Retina (tissue), 1 donor: ENCODE measurements around the gene SH2D4B.

Experiments used
- DNase-seq: peaks from one replicate; pipeline ENCODE4 v3.0.0-alpha.2; 2016

SH2D4B gene

DNA sequence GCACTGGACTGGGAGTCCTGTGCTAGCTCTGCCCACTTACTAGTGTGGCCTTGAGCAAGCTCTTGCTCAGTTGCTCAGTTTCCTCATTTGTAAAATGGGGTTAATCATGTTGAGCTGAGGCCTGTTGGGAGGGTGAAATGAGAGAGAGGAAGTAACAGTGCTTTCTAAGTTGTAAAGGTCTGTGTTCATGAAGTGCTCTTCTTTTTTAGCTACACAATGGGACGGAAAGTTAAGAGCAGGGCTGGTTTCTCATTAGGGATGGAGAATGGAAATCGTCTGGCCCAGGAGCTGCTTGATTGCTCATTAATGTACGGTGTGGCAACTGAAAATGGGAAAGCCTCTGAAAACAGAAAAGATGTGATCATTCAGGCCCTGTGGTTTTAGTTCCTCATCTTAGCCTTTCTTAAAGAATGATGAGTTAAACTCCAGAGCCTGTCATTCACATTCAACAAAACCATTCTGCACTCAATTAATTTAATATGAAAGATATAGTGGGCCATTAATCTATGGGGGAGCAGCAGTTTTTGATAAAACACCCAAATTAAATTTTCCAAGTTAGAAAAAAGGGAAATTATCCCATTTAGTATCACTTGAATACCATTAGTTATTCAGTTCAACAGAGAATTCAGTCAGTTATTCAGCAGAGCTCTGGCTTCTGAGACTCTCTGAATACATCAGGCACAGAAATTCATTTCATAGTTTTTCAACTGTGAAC, 60.5 kb downstream of the SH2D4B start:
- no peak for DNase-seq

DNA sequence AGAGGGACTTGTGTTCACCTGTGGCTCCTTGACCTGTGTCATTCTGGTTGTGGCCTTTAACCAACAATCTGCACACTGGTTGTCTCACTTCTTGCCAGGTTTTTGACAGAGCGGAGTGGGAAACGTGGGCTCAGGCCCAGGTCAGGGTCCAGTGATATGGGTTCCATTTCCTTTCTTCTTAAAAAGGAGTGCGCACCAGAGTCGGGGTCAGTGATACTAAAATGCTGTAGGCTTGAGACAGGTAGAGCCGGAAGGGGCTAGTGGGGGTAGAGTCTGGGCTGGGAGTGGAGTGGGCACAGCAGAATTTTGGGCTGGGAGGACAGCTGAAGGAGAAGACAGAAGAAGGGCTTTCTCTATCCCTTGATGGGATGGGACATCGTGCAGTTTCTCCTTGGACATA, 61.2 kb downstream of the SH2D4B start:
- no peak for DNase-seq

DNA sequence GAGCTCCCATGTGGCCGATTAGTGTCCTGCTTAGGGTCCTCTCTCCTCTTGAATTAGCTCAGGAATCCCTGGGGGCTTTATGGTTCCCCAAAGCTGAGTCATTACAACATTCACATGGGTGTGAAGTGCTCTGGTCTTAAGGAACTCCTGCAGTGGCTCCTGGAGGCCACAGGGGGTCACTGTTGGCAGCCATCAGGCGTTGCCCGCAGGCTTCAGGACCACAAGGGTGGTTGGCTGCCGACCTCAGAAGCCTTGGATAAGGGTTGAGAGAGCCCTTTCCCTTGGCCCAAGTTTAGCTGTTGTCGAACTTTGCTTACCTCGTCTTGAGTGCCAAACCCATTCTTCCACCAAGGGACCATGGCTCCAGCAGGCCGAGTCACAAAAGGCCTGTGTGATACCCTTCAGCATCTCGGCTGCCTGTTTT, 61.7 kb downstream of the SH2D4B start:
- peak; percentile 64 for DNase-seq

DNA sequence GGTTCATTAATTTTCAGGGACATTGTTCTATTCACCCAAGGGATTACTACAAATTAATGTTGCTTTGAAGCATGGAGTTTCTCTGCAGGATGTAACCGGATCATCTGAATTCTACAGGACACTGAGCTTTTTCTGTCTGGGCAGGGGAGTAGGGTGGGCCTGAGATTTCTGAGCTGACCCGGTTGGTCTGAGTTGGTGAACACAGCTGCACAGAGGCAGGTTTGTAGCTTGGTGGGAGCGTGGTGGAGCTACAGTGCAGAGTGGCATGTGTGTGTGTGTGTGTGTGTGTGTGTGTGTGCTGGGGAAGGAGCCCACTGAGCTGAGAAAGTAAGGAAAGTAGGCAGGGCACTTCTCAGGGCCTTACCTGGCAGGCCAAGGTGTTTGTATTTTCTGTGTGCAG, 62.6 kb downstream of the SH2D4B start:
- DNase-seq = no peak

- DNase-seq = no peak
Observed at GRCh38 chr10:80602881-80603280, 65.2 kb downstream of the SH2D4B start.

DNA sequence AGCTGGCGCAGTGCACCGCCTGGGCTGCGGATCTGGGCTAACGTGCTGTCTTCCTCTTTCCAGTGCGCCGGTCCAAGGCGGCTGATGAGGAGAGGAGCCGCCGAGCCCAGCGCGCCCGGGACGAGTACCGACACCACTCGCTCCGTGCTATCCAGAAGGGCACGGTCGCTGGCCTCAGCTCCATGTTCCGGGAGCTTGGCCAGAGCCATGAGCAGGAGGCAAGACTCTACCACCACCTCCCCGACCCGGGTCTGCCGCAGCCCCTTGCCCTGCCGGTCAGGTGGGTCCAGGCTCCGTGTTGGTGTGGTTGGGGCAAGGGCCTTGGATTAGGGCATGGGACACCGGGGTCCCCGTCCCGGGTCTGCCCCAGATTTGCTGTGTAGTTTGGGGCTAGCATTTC, 65.8 kb downstream of the SH2D4B start:
- DNase-seq = no peak

GRCh38 chr10:80608706-80609105, 71.0 kb downstream of the SH2D4B start:
- no peak for DNase-seq

DNA sequence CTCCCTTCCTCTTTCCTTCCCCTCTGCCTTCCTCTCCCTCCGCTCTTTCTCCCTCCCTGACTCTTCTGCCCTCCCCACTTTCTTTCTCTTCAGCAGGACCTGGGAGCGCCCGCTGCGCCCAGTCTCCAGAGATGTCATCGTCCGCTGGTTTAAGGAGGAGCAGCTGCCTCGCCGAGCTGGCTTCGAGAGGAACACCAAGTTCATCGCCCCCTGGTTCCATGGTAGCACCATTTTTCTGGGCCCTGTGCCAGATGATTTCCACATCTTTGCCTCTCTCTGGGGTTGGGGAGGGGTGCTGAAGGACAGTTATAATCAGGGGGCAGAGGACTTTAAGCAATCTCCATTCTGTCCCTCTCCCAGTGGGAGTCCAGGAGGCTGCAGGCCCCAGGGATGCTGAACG, 71.6 kb downstream of the SH2D4B start:
- DNase-seq = no peak

- no peak for DNase-seq
Observed at GRCh38 chr10:80611481-80612185, 73.9 kb downstream of the SH2D4B start.

DNA sequence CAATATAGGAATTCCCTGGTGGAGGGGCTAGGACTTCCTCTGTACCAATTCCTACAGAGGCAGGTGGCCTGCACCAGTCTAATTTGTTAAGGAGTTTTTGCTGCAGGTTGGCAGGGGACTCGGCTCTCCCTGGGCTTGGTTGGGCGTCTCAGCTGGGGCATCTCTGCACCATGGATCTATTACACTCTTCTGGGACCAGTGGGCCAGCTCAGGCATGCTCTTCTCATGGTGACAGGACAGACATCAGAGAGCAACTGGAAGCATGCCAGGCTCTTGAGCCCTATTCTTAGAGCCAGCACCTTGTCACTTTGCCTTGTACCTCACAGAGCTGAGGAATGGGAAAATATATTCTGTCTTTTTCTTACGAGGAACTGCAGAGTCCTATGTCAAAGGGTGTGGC, 74.6 kb downstream of the SH2D4B start:
- no peak for DNase-seq

GRCh38 chr10:80613466-80614170, 75.9 kb downstream of the SH2D4B start:
- no peak for DNase-seq

GRCh38 chr10:80614576-80615416, 77.1 kb downstream of the SH2D4B start:
- no peak for DNase-seq

DNA sequence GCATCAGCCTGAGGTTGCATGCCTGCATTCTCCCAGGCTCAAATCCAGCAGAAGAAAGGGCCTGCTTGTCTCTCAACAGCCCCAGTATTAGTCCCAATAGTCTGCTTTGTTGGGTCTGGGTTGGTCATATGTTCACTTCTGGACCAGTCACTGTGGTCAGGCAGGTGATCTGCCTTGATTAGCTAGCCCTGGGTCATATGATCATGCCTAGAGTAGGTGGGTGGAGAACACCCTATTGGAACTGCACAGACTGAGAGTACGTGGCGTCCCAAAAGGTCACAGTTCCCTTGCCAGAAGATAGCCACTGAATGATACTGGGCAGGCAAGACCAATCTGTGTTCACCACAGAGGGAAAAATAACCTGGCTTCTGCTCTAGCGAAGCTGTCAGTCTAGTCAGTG, 80.1 kb downstream of the SH2D4B start:
- DNase-seq = no peak

DNA sequence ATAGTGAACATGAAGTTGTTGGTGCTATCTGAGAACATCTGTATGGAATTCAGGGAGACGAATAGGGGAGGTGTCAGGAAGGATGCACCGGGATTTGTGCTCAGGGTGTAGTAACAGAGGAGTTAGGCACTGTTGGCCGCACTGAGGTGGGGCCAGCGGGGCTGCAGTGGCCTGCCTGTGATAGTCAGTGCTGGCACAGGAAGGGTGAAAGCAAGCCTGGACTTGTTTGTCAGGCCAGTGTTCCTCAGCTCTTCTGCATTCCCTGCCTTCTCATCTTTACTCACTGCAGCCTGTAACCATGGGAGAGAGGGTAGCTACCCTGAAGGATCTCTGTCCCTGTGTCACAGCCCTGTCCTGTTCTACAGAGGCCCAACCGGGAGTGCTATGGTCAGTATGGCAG, 81.3 kb downstream of the SH2D4B start:
- no peak for DNase-seq

- no peak for DNase-seq
Observed at GRCh38 chr10:80622153-80622552, 84.5 kb downstream of the SH2D4B start.

DNA sequence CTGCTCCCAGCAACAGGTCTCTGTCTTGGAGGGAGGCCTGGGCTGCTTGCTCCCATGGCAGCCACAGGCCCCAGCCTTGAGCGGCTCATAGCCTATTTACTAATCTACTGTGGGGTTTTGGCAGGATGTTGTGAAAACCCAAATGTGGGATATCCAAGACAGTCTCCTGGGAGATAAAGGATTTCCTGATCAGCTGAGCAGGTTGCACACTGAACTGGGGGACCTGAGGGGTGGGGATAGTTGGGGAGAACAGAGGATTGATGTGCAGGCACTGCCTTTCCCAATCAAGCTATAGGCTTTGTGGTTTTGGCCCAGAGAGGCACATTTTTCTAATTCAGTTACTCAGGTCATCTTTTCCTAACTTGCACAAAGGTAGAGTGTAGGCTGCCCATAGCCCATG, 92.6 kb downstream of the SH2D4B start:
- DNase-seq = no peak

GRCh38 chr10:80632742-80633141, 95.0 kb downstream of the SH2D4B start:
- DNase-seq = no peak

DNA sequence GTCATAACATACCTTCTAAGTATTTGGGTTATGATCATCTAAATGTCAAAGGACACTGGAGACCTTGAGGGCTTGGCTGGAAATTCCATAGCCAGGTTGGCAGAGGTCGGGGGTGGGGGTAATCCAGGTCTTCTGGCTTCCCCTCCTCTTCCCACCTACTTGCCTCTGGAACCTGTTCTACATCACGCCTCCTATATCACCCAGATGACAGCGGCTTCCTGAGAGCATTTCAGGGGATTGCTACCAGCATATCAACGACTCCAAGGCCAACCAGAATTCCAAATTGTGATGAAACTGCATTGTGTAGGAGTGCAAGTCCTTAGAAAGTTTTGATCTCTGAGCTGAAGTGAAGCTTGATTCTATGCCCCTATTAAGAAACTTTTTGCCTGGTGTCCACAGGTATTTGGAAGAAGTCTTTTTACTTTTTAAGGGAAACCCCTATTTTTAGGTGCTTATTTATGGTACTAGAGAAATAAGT, 95.7 kb downstream of the SH2D4B start:
- DNase-seq = no peak

DNA sequence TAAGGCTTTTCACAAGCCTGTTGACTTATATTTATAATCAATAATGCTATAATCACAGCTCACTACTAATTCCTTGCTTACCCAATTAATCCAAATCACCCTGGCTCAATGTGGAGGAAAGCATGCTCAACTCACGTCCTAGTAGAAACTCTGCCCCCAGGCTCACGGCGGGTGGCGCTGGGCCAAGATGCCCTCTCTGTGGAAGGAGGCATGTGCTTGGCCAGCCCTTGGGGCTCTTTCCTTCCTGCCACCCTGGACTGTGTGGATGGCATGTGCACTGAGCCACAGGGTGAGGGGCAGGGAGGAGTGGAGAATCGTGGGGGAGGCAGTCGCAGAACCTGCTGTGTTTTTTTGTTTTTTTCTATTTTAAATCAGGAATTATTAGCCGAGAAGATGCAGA, 96.2 kb downstream of the SH2D4B start:
- no peak for DNase-seq

GRCh38 chr10:80642661-80643060, 105.0 kb downstream of the SH2D4B start:
- no peak for DNase-seq

GRCh38 chr10:80646366-80646765, 108.7 kb downstream of the SH2D4B start:
- no peak for DNase-seq

DNA sequence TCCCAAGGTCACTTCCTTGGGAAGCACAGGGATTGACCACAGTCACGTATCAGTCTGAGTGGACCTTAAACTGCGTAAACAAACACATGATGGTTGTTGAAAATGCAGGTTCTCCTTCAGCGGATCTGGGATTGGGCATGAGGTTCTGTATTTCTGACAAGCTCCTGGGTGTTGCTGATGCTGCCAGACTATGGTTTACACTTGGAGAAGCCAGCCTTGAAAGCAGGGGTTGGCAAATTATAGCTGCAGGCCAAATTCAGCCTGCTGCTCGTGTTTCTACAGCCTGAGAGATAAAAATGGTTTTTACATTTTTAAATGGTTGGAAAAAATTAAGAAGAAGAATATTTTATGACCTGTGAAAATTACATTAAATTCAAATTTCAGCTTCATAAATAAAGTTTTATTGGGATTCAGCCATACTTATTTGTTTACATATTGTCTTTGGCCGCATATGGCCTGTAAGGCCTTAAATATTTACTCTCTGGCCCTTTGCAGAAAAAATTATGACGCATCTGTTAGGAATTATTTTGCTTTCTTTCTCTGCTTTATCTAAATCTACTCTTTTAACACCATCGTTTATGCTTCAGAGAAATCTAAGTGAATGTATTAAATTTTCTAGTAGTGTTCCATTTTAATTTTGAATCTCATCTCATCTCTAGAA, 109.6 kb downstream of the SH2D4B start:
- DNase-seq = no peak
